ENCODE results near the gene SYT11.

The SYT11 gene

GRCh38 chr1:155913969-155914757 lies 54.8 kb downstream of the SYT11 start:
- ATAC-seq = no peak
- TF ChIP-seq ARNTL (CRISPR knock-in tag; IDR thresholded peaks at IDR 0.05; ENCODE audit: borderline replicate concordance, low read depth) = no peak
- no peak for TF ChIP-seq ZC3H10 (CRISPR knock-in tag; IDR thresholded peaks at IDR 0.05)
- TF ChIP-seq CSDC2 (CRISPR knock-in tag; IDR thresholded peaks at IDR 0.05) = no peak
- TF ChIP-seq, protein P1, sequence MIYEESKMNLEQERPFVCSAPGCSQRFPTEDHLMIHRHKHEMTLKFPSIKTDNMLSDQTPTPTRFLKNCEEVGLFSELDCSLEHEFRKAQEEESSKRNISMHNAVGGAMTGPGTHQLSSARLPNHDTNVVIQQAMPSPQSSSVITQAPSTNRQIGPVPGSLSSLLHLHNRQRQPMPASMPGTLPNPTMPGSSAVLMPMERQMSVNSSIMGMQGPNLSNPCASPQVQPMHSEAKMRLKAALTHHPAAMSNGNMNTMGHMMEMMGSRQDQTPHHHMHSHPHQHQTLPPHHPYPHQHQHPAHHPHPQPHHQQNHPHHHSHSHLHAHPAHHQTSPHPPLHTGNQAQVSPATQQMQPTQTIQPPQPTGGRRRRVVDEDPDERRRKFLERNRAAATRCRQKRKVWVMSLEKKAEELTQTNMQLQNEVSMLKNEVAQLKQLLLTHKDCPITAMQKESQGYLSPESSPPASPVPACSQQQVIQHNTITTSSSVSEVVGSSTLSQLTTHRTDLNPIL (CRISPR knock-in tag; IDR thresholded peaks at IDR 0.05; ENCODE audit: low read depth) = no peak
- TF ChIP-seq CSRNP3 (CRISPR knock-in tag; IDR thresholded peaks at IDR 0.05) = no peak
- no peak for TF ChIP-seq ZNF565 (CRISPR knock-in tag; conservative IDR thresholded peaks at IDR 0.05; ENCODE audit: low read depth)
- TF ChIP-seq PATZ1 (CRISPR knock-in tag; IDR thresholded peaks at IDR 0.05; ENCODE audit: borderline replicate concordance) = no peak
- no peak for TF ChIP-seq ZNF8 (CRISPR knock-in tag; IDR thresholded peaks at IDR 0.05)
- TF ChIP-seq OSR1 (CRISPR knock-in tag; IDR thresholded peaks at IDR 0.05) = no peak
- no peak for TF ChIP-seq GLIS3 (CRISPR knock-in tag; IDR thresholded peaks at IDR 0.05)
- no peak for TF ChIP-seq POU6F1 (CRISPR knock-in tag; IDR thresholded peaks at IDR 0.05; ENCODE audit: borderline replicate concordance, low read depth)
- TF ChIP-seq TOX (CRISPR knock-in tag; IDR thresholded peaks at IDR 0.05; ENCODE audit: borderline replicate concordance) = no peak
- TF ChIP-seq TCF4 (CRISPR knock-in tag; IDR thresholded peaks at IDR 0.05; ENCODE audit: borderline replicate concordance) = no peak
- TF ChIP-seq ESRRG (CRISPR knock-in tag; IDR thresholded peaks at IDR 0.05) = no peak
- no peak for TF ChIP-seq ZFP30 (CRISPR knock-in tag; IDR thresholded peaks at IDR 0.05)

DNA sequence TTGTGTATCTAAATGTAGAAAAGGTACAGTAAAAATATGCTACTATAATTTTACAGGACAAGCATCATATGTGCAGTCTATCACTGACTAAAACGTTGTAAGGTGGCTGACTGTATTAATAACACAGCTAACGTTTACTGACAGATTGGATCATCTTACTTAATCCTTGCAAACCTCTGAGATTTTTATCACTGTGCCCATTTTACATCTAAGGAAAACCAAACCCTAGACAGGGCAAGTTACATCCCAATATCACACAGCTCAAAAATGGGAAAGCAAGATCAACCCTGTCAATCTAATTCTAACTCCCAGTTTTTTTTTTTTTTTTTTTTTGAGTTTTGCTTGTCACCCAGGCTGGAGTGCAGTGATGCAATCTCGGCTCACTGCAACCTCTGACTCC lies 59.3 kb downstream of the SYT11 start:
- TF ChIP-seq PPARA (CRISPR knock-in tag; IDR thresholded peaks at IDR 0.05; ENCODE audit: borderline replicate concordance) (no peak), ZNF8 (CRISPR knock-in tag; IDR thresholded peaks at IDR 0.05) (no peak), ZFP3 (CRISPR knock-in tag; IDR thresholded peaks at IDR 0.05) (no peak), ESRRG (CRISPR knock-in tag; IDR thresholded peaks at IDR 0.05) (no peak), GLIS3 (CRISPR knock-in tag; IDR thresholded peaks at IDR 0.05) (no peak), ZC3H10 (CRISPR knock-in tag; IDR thresholded peaks at IDR 0.05) (no peak), ZFP30 (CRISPR knock-in tag; IDR thresholded peaks at IDR 0.05) (no peak), ZNF565 (CRISPR knock-in tag; conservative IDR thresholded peaks at IDR 0.05; ENCODE audit: low read depth) (no peak)
- no peak for ATAC-seq

GRCh38 chr1:155919801-155920200 lies 60.4 kb downstream of the SYT11 start:
- no peak for ATAC-seq
- TF ChIP-seq ZNF8 (CRISPR knock-in tag; IDR thresholded peaks at IDR 0.05) = no peak
- TF ChIP-seq ZFP30 (CRISPR knock-in tag; IDR thresholded peaks at IDR 0.05) = no peak
- TF ChIP-seq BACH2 (CRISPR knock-in tag; IDR thresholded peaks at IDR 0.05; ENCODE audit: borderline replicate concordance) = no peak
- TF ChIP-seq, protein P1 (CRISPR knock-in tag; IDR thresholded peaks at IDR 0.05; ENCODE audit: low read depth) = no peak
- TF ChIP-seq, protein P2, sequence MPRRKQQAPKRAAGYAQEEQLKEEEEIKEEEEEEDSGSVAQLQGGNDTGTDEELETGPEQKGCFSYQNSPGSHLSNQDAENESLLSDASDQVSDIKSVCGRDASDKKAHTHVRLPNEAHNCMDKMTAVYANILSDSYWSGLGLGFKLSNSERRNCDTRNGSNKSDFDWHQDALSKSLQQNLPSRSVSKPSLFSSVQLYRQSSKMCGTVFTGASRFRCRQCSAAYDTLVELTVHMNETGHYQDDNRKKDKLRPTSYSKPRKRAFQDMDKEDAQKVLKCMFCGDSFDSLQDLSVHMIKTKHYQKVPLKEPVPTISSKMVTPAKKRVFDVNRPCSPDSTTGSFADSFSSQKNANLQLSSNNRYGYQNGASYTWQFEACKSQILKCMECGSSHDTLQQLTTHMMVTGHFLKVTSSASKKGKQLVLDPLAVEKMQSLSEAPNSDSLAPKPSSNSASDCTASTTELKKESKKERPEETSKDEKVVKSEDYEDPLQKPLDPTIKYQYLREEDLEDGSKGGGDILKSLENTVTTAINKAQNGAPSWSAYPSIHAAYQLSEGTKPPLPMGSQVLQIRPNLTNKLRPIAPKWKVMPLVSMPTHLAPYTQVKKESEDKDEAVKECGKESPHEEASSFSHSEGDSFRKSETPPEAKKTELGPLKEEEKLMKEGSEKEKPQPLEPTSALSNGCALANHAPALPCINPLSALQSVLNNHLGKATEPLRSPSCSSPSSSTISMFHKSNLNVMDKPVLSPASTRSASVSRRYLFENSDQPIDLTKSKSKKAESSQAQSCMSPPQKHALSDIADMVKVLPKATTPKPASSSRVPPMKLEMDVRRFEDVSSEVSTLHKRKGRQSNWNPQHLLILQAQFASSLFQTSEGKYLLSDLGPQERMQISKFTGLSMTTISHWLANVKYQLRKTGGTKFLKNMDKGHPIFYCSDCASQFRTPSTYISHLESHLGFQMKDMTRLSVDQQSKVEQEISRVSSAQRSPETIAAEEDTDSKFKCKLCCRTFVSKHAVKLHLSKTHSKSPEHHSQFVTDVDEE (CRISPR knock-in tag; IDR thresholded peaks at IDR 0.05) = no peak
- no peak for TF ChIP-seq TCF4 (CRISPR knock-in tag; IDR thresholded peaks at IDR 0.05; ENCODE audit: borderline replicate concordance)
- no peak for TF ChIP-seq ZC3H10 (CRISPR knock-in tag; IDR thresholded peaks at IDR 0.05)
- no peak for TF ChIP-seq GLIS3 (CRISPR knock-in tag; IDR thresholded peaks at IDR 0.05)
- no peak for TF ChIP-seq POU6F1 (CRISPR knock-in tag; IDR thresholded peaks at IDR 0.05; ENCODE audit: borderline replicate concordance, low read depth)
- TF ChIP-seq ZFP3 (CRISPR knock-in tag; IDR thresholded peaks at IDR 0.05) = no peak
- no peak for TF ChIP-seq ESRRG (CRISPR knock-in tag; IDR thresholded peaks at IDR 0.05)
- TF ChIP-seq TOX (CRISPR knock-in tag; IDR thresholded peaks at IDR 0.05; ENCODE audit: borderline replicate concordance) = no peak
- no peak for TF ChIP-seq ZNF70 (CRISPR knock-in tag; IDR thresholded peaks at IDR 0.05)
- TF ChIP-seq SNAI2 (CRISPR knock-in tag; IDR thresholded peaks at IDR 0.05) = no peak
- TF ChIP-seq RARB (CRISPR knock-in tag; IDR thresholded peaks at IDR 0.05) = no peak
- TF ChIP-seq CSRNP3 (CRISPR knock-in tag; IDR thresholded peaks at IDR 0.05) = no peak
